ENCODE results near the gene DPH1. TPM values are rescaled to one million over a fixed set of nuclear protein-coding genes. Genes with fewer than 3 reads are reported as not detected.

Gene DPH1
- total RNA-seq, 5 donors from 2014 or later (not counting 1 experiment from before 2014, with no cell fraction given), result 84.6 to 116 (median 94.2) TPM

- DNase-seq (no peak), ATAC-seq (replicated peaks in 1 of 4) (no peak)
- 79% methylated on average over 4 of the region's 8 CpGs for WGBS (ENCODE audit: insufficient coverage)
- Mint-ChIP-seq H3K27me3 (peaks cover 17 to 19% of the 10 kb centered on the region in 2 donors), H3K4me1 (peaks cover 12 to 16% (median 13%) of the 10 kb centered on the region in 3 donors), H3K27ac (no peak overlapping the region), H3K36me3 (no peaks in the 10 kb centered on the region), H3K4me3 (no peak overlapping the region), H3K9me3 (no peaks in the 10 kb centered on the region)
- Histone ChIP-seq H3K4me3 (ENCODE audit: control insufficient read depth in 1 of 2, extremely low read depth in 1 of 2, low read length in 1 of 2) (no peak overlapping the region), H3K4me1 (ENCODE audit: control insufficient read depth in 1 of 2, extremely low read depth in 1 of 2, insufficient read depth in 2 of 2, low read length in 2 of 2) (peaks cover 6 to 26% of the 10 kb centered on the region in 2 experiments), H3K9me3 (no peaks in the 10 kb centered on the region), H3K36me3 (ENCODE audit: control insufficient read depth in 2 of 2, extremely low read depth in 1 of 2, insufficient read depth in 1 of 2, low read length in 1 of 2) (no peaks in the 10 kb centered on the region), H3K27ac (ENCODE audit: low read length) (no peak overlapping the region), H3K27me3 (replicated peaks in 1 of 2; ENCODE audit: control insufficient read depth in 2 of 2, extremely low read depth in 1 of 2, insufficient read depth in 2 of 2, low read length in 1 of 2) (peaks cover 0 to 88% of the 10 kb centered on the region in 2 experiments)
- POLR2A ChIA-PET, result no interaction called here
- CTCF ChIA-PET, result no interaction called here
Observed at GRCh38 chr17:2019723-2020122, 10.2 kb upstream of the DPH1 start.

GRCh38 chr17:2020721-2021120 lies 9.2 kb upstream of the DPH1 start:
- no peaks in the 10 kb centered on the region for H3K36me3 ChIP-seq (ENCODE audit: control insufficient read depth in 2 of 2, extremely low read depth in 1 of 2, insufficient read depth in 1 of 2, low read length in 1 of 2)
- H3K9me3 Mint-ChIP-seq, result no peaks in the 10 kb centered on the region
- no peaks in the 10 kb centered on the region for H3K9me3 ChIP-seq
- no peaks in the 10 kb centered on the region for H3K36me3 Mint-ChIP-seq
- peaks cover 17 to 19% of the 10 kb centered on the region in 2 donors for H3K27me3 Mint-ChIP-seq
- H3K4me3 Mint-ChIP-seq, result no peak overlapping the region
- no peak for ATAC-seq (replicated peaks in 1 of 4)
- H3K27ac Mint-ChIP-seq, result no peak overlapping the region
- WGBS (ENCODE audit: insufficient coverage), result 16% methylated on average over 7 of the region's 8 CpGs
- H3K27me3 ChIP-seq (replicated peaks in 1 of 2; ENCODE audit: control insufficient read depth in 2 of 2, extremely low read depth in 1 of 2, insufficient read depth in 2 of 2, low read length in 1 of 2), result peaks cover 0 to 84% of the 10 kb centered on the region in 2 experiments
- ChIA-PET CTCF (interaction anchor here in 1 of 2 donors (0.6 kb wide), 1 partner anchor 351 kb away, joined by 4 read pairs; no protein-coding TSS in a partner anchor), POLR2A (no interaction called here)
- DNase-seq, result no peak
- H3K27ac ChIP-seq (ENCODE audit: low read length), result no peak overlapping the region
- H3K4me1 Mint-ChIP-seq, result peaks cover 12 to 19% (median 14%) of the 10 kb centered on the region in 3 donors
- no peak overlapping the region for H3K4me3 ChIP-seq (ENCODE audit: control insufficient read depth in 1 of 2, extremely low read depth in 1 of 2, low read length in 1 of 2)
- H3K4me1 ChIP-seq (ENCODE audit: control insufficient read depth in 1 of 2, extremely low read depth in 1 of 2, insufficient read depth in 2 of 2, low read length in 2 of 2), result peaks cover 6 to 33% of the 10 kb centered on the region in 2 experiments

DNA sequence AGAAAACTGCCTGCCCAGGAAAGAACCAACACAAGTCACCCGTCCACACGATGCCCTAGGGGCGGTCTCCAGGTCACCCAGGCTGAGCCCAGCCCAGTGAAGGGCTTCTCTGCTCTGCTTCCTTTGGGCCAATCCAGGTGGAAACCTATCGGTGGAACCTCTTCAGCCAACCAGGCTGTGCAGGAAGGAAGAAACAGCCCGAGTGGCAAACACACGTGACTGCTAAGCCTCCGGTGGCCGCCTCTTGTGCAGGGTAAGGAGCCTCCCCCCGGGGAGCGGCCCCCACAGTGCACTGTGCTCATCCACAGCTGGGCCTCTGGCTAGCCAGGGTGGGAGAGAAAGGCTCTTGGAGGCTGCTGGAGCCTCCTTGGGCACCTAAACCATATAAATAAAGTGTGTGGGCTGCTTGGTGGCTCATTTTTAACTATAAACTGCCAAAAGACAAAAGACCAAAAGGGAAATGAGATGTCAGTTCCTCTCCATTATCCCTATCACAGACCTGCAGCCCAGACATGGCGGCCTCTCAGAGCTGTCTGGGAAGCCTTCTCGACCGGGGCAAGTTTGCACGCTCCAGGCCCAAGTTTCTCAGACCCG lies 7.2 kb upstream of the DPH1 start:
- no peaks in the 10 kb centered on the region for H3K36me3 Mint-ChIP-seq
- no peaks in the 10 kb centered on the region for H3K9me3 ChIP-seq
- H3K4me1 Mint-ChIP-seq, result peaks cover 16 to 26% (median 20%) of the 10 kb centered on the region in 3 donors
- H3K27me3 ChIP-seq (replicated peaks in 1 of 2; ENCODE audit: control insufficient read depth in 2 of 2, extremely low read depth in 1 of 2, insufficient read depth in 2 of 2, low read length in 1 of 2), result peaks cover 2 to 85% of the 10 kb centered on the region in 2 experiments
- CTCF ChIA-PET, result no interaction called here
- POLR2A ChIA-PET, result interaction anchor here in 1 of 2 donors (0.6 kb wide), 1 partner anchor 16 kb away, joined by 3 read pairs; no protein-coding TSS in a partner anchor
- H3K27ac ChIP-seq (ENCODE audit: low read length), result no peak overlapping the region
- 70% methylated on average over 10 of the region's 15 CpGs for WGBS (ENCODE audit: insufficient coverage)
- peak in 3 of 35 experiments; percentile 17 to 26 (median 19) for DNase-seq
- no peaks in the 10 kb centered on the region for H3K9me3 Mint-ChIP-seq
- H3K36me3 ChIP-seq (ENCODE audit: control insufficient read depth in 2 of 2, extremely low read depth in 1 of 2, insufficient read depth in 1 of 2, low read length in 1 of 2), result no peaks in the 10 kb centered on the region
- ATAC-seq (replicated peaks in 1 of 4), result peak in 2 of 4 experiments; percentile 20 to 21
- H3K4me1 ChIP-seq (ENCODE audit: control insufficient read depth in 1 of 2, extremely low read depth in 1 of 2, insufficient read depth in 2 of 2, low read length in 2 of 2), result peaks cover 8 to 38% of the 10 kb centered on the region in 2 experiments
- peak overlapping the region; percentile 49 to 78 (median 65) for H3K4me3 Mint-ChIP-seq
- no peak overlapping the region for H3K27ac Mint-ChIP-seq
- H3K27me3 Mint-ChIP-seq, result peaks cover 25 to 32% of the 10 kb centered on the region in 2 donors
- peak overlapping the region in 1 of 2 donors; percentile 17 for H3K4me3 ChIP-seq (ENCODE audit: control insufficient read depth in 1 of 2, extremely low read depth in 1 of 2, low read length in 1 of 2)

- Histone ChIP-seq H3K27ac (ENCODE audit: low read length) (no peak overlapping the region), H3K4me3 (ENCODE audit: control insufficient read depth in 1 of 2, extremely low read depth in 1 of 2, low read length in 1 of 2) (peak overlapping the region in 1 of 2 donors; percentile 17), H3K36me3 (ENCODE audit: control insufficient read depth in 2 of 2, extremely low read depth in 1 of 2, insufficient read depth in 1 of 2, low read length in 1 of 2) (no peaks in the 10 kb centered on the region), H3K4me1 (ENCODE audit: control insufficient read depth in 1 of 2, extremely low read depth in 1 of 2, insufficient read depth in 2 of 2, low read length in 2 of 2) (peaks cover 8 to 38% of the 10 kb centered on the region in 2 experiments), H3K27me3 (replicated peaks in 1 of 2; ENCODE audit: control insufficient read depth in 2 of 2, extremely low read depth in 1 of 2, insufficient read depth in 2 of 2, low read length in 1 of 2) (peaks cover 2 to 85% of the 10 kb centered on the region in 2 experiments), H3K9me3 (no peaks in the 10 kb centered on the region)
- CTCF ChIA-PET, result no interaction called here
- peak overlapping the region; percentile 53 to 78 (median 65) for H3K4me3 Mint-ChIP-seq
- WGBS (ENCODE audit: insufficient coverage), result 65% methylated on average over 13 of the region's 16 CpGs
- H3K9me3 Mint-ChIP-seq, result no peaks in the 10 kb centered on the region
- POLR2A ChIA-PET, result no interaction called here
- DNase-seq, result no peak
- no peak overlapping the region for H3K27ac Mint-ChIP-seq
- H3K4me1 Mint-ChIP-seq, result peaks cover 16 to 26% (median 20%) of the 10 kb centered on the region in 3 donors
- H3K36me3 Mint-ChIP-seq, result no peaks in the 10 kb centered on the region
- peaks cover 20 to 29% of the 10 kb centered on the region in 2 donors for H3K27me3 Mint-ChIP-seq
- ATAC-seq (replicated peaks in 1 of 4), result no peak
Observed at GRCh38 chr17:2023256-2023655, 6.7 kb upstream of the DPH1 start.

- 4% methylated on average over 82 of the region's 85 CpGs for WGBS (ENCODE audit: insufficient coverage)
- H3K4me3 ChIP-seq (ENCODE audit: control insufficient read depth in 1 of 2, extremely low read depth in 1 of 2, low read length in 1 of 2), result peak overlapping the region; percentile 39 to 80
- no peak overlapping the region for H3K27ac ChIP-seq (ENCODE audit: low read length)
- Mint-ChIP-seq H3K4me3 (peak overlapping the region; percentile 72 to 79 (median 78)), H3K4me1 (peaks cover 16 to 26% (median 20%) of the 10 kb centered on the region in 3 donors), H3K36me3 (no peaks in the 10 kb centered on the region), H3K27ac (no peak overlapping the region), H3K27me3 (peaks cover 18 to 31% of the 10 kb centered on the region in 2 donors), H3K9me3 (no peaks in the 10 kb centered on the region)
- ChIA-PET POLR2A (no interaction called here), CTCF (no interaction called here)
- H3K9me3 ChIP-seq, result no peaks in the 10 kb centered on the region
- H3K4me1 ChIP-seq (ENCODE audit: control insufficient read depth in 1 of 2, extremely low read depth in 1 of 2, insufficient read depth in 2 of 2, low read length in 2 of 2), result peaks cover 8 to 38% of the 10 kb centered on the region in 2 experiments
- ATAC-seq (replicated peaks in 1 of 4), result peak in 2 of 4 experiments; percentile 13 to 48
- H3K27me3 ChIP-seq (replicated peaks in 1 of 2; ENCODE audit: control insufficient read depth in 2 of 2, extremely low read depth in 1 of 2, insufficient read depth in 2 of 2, low read length in 1 of 2), result peaks cover 2 to 85% of the 10 kb centered on the region in 2 experiments
- peak in 19 of 35 experiments; percentile 12 to 66 (median 40) for DNase-seq
- no peaks in the 10 kb centered on the region for H3K36me3 ChIP-seq (ENCODE audit: control insufficient read depth in 2 of 2, extremely low read depth in 1 of 2, insufficient read depth in 1 of 2, low read length in 1 of 2)
Observed at GRCh38 chr17:2023692-2024571, 6.0 kb upstream of the DPH1 start.

DNA sequence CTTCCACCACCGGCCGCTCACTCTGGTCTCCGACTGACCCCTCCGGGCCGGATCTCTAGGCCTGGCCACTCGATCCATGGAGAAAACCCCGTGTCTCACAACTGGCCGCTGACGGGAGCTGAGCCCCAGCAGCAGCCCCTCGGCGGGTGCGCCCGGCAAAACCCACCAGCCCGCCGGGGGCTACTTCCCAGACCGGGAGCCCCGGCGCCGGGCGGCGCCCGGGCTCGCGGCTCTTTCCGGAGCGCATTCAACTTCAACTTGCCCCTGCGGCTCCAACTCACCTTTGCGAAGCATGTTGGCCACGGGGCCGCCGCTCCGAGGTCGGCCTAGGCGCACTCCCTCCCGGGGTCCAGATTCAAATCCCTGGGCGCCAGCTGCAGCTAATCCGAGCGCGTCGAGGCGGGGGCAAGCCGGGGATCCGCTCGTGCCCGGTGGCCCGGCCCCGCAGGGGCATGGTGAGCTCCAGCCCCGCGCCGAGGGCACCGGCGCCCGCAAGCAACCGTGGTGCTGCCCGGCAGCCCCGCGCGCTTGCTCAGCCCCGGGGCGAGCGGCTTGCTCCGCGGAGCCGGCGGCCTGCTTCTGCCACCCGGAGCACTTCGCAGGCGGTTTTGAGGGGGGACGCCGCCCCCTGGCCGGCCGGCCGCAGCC lies 5.3 kb upstream of the DPH1 start:
- no peak overlapping the region for H3K27ac Mint-ChIP-seq

More for the DNA sequence above, 5.3 kb upstream of the DPH1 start:
- Histone ChIP-seq H3K9me3 (no peaks in the 10 kb centered on the region), H3K4me3 (ENCODE audit: control insufficient read depth in 1 of 2, extremely low read depth in 1 of 2, low read length in 1 of 2) (peak overlapping the region; percentile 39 to 80), H3K27me3 (replicated peaks in 1 of 2; ENCODE audit: control insufficient read depth in 2 of 2, extremely low read depth in 1 of 2, insufficient read depth in 2 of 2, low read length in 1 of 2) (peaks cover 2 to 85% of the 10 kb centered on the region in 2 experiments), H3K4me1 (ENCODE audit: control insufficient read depth in 1 of 2, extremely low read depth in 1 of 2, insufficient read depth in 2 of 2, low read length in 2 of 2) (peaks cover 8 to 43% of the 10 kb centered on the region in 2 experiments), H3K27ac (ENCODE audit: low read length) (no peak overlapping the region), H3K36me3 (ENCODE audit: control insufficient read depth in 2 of 2, extremely low read depth in 1 of 2, insufficient read depth in 1 of 2, low read length in 1 of 2) (no peaks in the 10 kb centered on the region)
- ChIA-PET CTCF (interaction anchor here (0.6 to 0.8 kb wide), 3 partner anchors 116 to 391 kb away, joined by 3 to 4 read pairs (median 4); no protein-coding TSS in a partner anchor), POLR2A (no interaction called here)
- peaks cover 12 to 29% of the 10 kb centered on the region in 2 donors for H3K27me3 Mint-ChIP-seq
- peak overlapping the region; percentile 72 to 79 (median 78) for H3K4me3 Mint-ChIP-seq
- H3K9me3 Mint-ChIP-seq, result no peaks in the 10 kb centered on the region
- WGBS (ENCODE audit: insufficient coverage), result 1% methylated on average over 73 of the region's 73 CpGs
- ATAC-seq (replicated peaks in 1 of 4), result peak; percentile 8 to 18 (median 16)
- no peaks in the 10 kb centered on the region for H3K36me3 Mint-ChIP-seq
- H3K4me1 Mint-ChIP-seq, result peaks cover 19 to 27% (median 20%) of the 10 kb centered on the region in 3 donors
- DNase-seq, result peak in 1 of 35 experiments; percentile 28
